Measurements from ENCODE around the gene MCOLN1.

The MCOLN1 gene

GRCh38 chr19:7492142-7492541 is 30.3 kb upstream of the MCOLN1 start:
- peak; percentile 42 to 72 for DNase-seq (ENCODE audit: low spot score in 2 of 2)
- Mint-ChIP-seq H3K4me3 (peak overlapping the region; percentile 13), H3K27ac (peak overlapping the region; percentile 6), H3K36me3 (peaks cover 4% of the 10 kb centered on the region), H3K4me1 (peaks cover 30% of the 10 kb centered on the region), H3K9me3 (no peaks in the 10 kb centered on the region)
- ATAC-seq = peak; percentile 87

GRCh38 chr19:7492558-7492957 is 29.9 kb upstream of the MCOLN1 start:
- ATAC-seq = no peak
- Mint-ChIP-seq H3K4me1 (peaks cover 30% of the 10 kb centered on the region), H3K9me3 (no peaks in the 10 kb centered on the region), H3K27ac (peak overlapping the region; percentile 6), H3K4me3 (peak overlapping the region; percentile 13), H3K36me3 (peaks cover 4% of the 10 kb centered on the region)
- no peak for DNase-seq (ENCODE audit: low spot score in 2 of 2)

GRCh38 chr19:7494416-7495098 is 27.9 kb upstream of the MCOLN1 start:
- Mint-ChIP-seq H3K9me3 (no peaks in the 10 kb centered on the region), H3K4me1 (peaks cover 24% of the 10 kb centered on the region), H3K27ac (no peak overlapping the region), H3K36me3 (peaks cover 4% of the 10 kb centered on the region), H3K4me3 (no peak overlapping the region)
- no peak for DNase-seq (ENCODE audit: low spot score in 2 of 2)
- ATAC-seq = no peak

- Mint-ChIP-seq H3K4me3 (no peak overlapping the region), H3K27ac (no peak overlapping the region), H3K4me1 (peaks cover 14% of the 10 kb centered on the region), H3K36me3 (peaks cover 4% of the 10 kb centered on the region), H3K9me3 (no peaks in the 10 kb centered on the region)
- ATAC-seq (no peak), DNase-seq (ENCODE audit: low spot score in 2 of 2) (no peak)
Measured at GRCh38 chr19:7497292-7497691, 25.1 kb upstream of the MCOLN1 start.

GRCh38 chr19:7500811-7501450 is 21.5 kb upstream of the MCOLN1 start:
- Mint-ChIP-seq H3K4me3 (peak overlapping the region; percentile 31), H3K36me3 (no peaks in the 10 kb centered on the region), H3K4me1 (no peaks in the 10 kb centered on the region), H3K27ac (no peak overlapping the region), H3K9me3 (no peaks in the 10 kb centered on the region)
- no peak for DNase-seq (ENCODE audit: low spot score in 2 of 2)
- ATAC-seq = peak; percentile 60

GRCh38 chr19:7502552-7502951 is 19.9 kb upstream of the MCOLN1 start:
- Mint-ChIP-seq H3K9me3 (no peaks in the 10 kb centered on the region), H3K27ac (no peak overlapping the region), H3K4me3 (no peak overlapping the region), H3K36me3 (no peaks in the 10 kb centered on the region), H3K4me1 (peaks cover 11% of the 10 kb centered on the region)
- DNase-seq (ENCODE audit: low spot score in 2 of 2) (no peak), ATAC-seq (no peak)

- H3K9me3 Mint-ChIP-seq = no peaks in the 10 kb centered on the region
- H3K36me3 Mint-ChIP-seq = no peaks in the 10 kb centered on the region
- DNase-seq (ENCODE audit: low spot score in 2 of 2) = no peak
- no peak for ATAC-seq
- no peak overlapping the region for H3K27ac Mint-ChIP-seq
- no peak overlapping the region for H3K4me3 Mint-ChIP-seq
- peaks cover 11% of the 10 kb centered on the region for H3K4me1 Mint-ChIP-seq
Measured at GRCh38 chr19:7504684-7505083, 17.7 kb upstream of the MCOLN1 start.

- no peak for ATAC-seq
- Mint-ChIP-seq H3K27ac (no peak overlapping the region), H3K4me3 (peak overlapping the region; percentile 50), H3K4me1 (peaks cover 11% of the 10 kb centered on the region), H3K36me3 (no peaks in the 10 kb centered on the region), H3K9me3 (no peaks in the 10 kb centered on the region)
- no peak for DNase-seq (ENCODE audit: low spot score in 2 of 2)
Measured at GRCh38 chr19:7505288-7505681, 17.1 kb upstream of the MCOLN1 start.

- Mint-ChIP-seq H3K4me1 (peaks cover 11% of the 10 kb centered on the region), H3K4me3 (peak overlapping the region; percentile 50), H3K27ac (no peak overlapping the region), H3K36me3 (no peaks in the 10 kb centered on the region), H3K9me3 (no peaks in the 10 kb centered on the region)
- ATAC-seq (peak; percentile 29), DNase-seq (ENCODE audit: low spot score in 2 of 2) (no peak)
Measured at GRCh38 chr19:7505682-7506384, 16.6 kb upstream of the MCOLN1 start.

GRCh38 chr19:7506385-7507328 is 15.8 kb upstream of the MCOLN1 start:
- peak overlapping the region; percentile 50 for H3K4me3 Mint-ChIP-seq
- no peaks in the 10 kb centered on the region for H3K36me3 Mint-ChIP-seq
- peak; percentile 84 for ATAC-seq
- H3K27ac Mint-ChIP-seq = no peak overlapping the region
- no peak for DNase-seq (ENCODE audit: low spot score in 2 of 2)
- peaks cover 11% of the 10 kb centered on the region for H3K4me1 Mint-ChIP-seq
- H3K9me3 Mint-ChIP-seq = no peaks in the 10 kb centered on the region

- peak; percentile 61 for ATAC-seq
- DNase-seq (ENCODE audit: low spot score in 2 of 2) = no peak
- Mint-ChIP-seq H3K4me3 (no peak overlapping the region), H3K9me3 (no peaks in the 10 kb centered on the region), H3K4me1 (peaks cover 11% of the 10 kb centered on the region), H3K27ac (no peak overlapping the region), H3K36me3 (no peaks in the 10 kb centered on the region)
Measured at GRCh38 chr19:7507884-7508283, 14.5 kb upstream of the MCOLN1 start.

- no peak overlapping the region for H3K27ac Mint-ChIP-seq
- ATAC-seq (no peak), DNase-seq (ENCODE audit: low spot score in 2 of 2) (no peak)
- H3K4me1 Mint-ChIP-seq = peaks cover 11% of the 10 kb centered on the region
- H3K36me3 Mint-ChIP-seq = no peaks in the 10 kb centered on the region
- no peak overlapping the region for H3K4me3 Mint-ChIP-seq
- no peaks in the 10 kb centered on the region for H3K9me3 Mint-ChIP-seq
Measured at GRCh38 chr19:7509625-7510024, 12.8 kb upstream of the MCOLN1 start.

GRCh38 chr19:7512400-7512851 is 10.0 kb upstream of the MCOLN1 start:
- no peak for ATAC-seq
- DNase-seq (ENCODE audit: low spot score in 2 of 2) = no peak
- peaks cover 5% of the 10 kb centered on the region for H3K36me3 Mint-ChIP-seq
- no peaks in the 10 kb centered on the region for H3K9me3 Mint-ChIP-seq
- H3K4me3 Mint-ChIP-seq = no peak overlapping the region
- H3K4me1 Mint-ChIP-seq = peaks cover 20% of the 10 kb centered on the region
- no peak overlapping the region for H3K27ac Mint-ChIP-seq

GRCh38 chr19:7513809-7514642 is 8.4 kb upstream of the MCOLN1 start:
- H3K36me3 Mint-ChIP-seq = peaks cover 8% of the 10 kb centered on the region
- no peaks in the 10 kb centered on the region for H3K9me3 Mint-ChIP-seq
- no peak for ATAC-seq
- DNase-seq (ENCODE audit: low spot score in 2 of 2) = no peak
- peaks cover 30% of the 10 kb centered on the region for H3K4me1 Mint-ChIP-seq
- no peak overlapping the region for H3K27ac Mint-ChIP-seq
- peak overlapping the region; percentile 75 for H3K4me3 Mint-ChIP-seq
